HEK293 (cell line): ENCODE data around the gene IMPACT.
A peak's percentile ranks its signal among the peaks of the same experiment; 100 is the strongest.

ENCODE experiments used
- HOXA7 ChIP-seq: sonication (generic); formaldehyde crosslinking; IDR thresholded peaks from 2 replicates; pipeline ENCODE4 v1.8.1; 2022; ENCODE audit warnings: missing genetic modification reagents, borderline replicate concordance
- HOXD13 ChIP-seq: sonication (generic); formaldehyde crosslinking; IDR thresholded peaks from 2 replicates; pipeline ENCODE4 v1.8.0; 2022; ENCODE audit warnings: missing genetic modification reagents, borderline replicate concordance
- KLF1 ChIP-seq: fragments of 450-650 bp; formaldehyde crosslinking; IDR thresholded peaks from 2 replicates; pipeline ENCODE4 v1.5.1; 2016; ENCODE audit warnings: missing biosample characterization, missing genetic modification characterization
- KLF10 ChIP-seq: fragments of 450-650 bp; IDR thresholded peaks from 2 replicates; pipeline ENCODE4 v1.5.1; 2018; ENCODE audit warnings: missing biosample characterization, mild to moderate bottlenecking, missing genetic modification characterization
- MZF1 ChIP-seq: fragments of 450-650 bp; formaldehyde crosslinking; IDR thresholded peaks from 2 replicates; pipeline ENCODE4 v1.5.1; 2017; ENCODE audit warnings: missing biosample characterization, missing genetic modification characterization, borderline replicate concordance
- OVOL3 ChIP-seq: fragments of 450-650 bp; formaldehyde crosslinking; IDR thresholded peaks from 2 replicates; pipeline ENCODE4 v1.5.1; 2016; ENCODE audit warnings: missing biosample characterization, missing genetic modification characterization
- ZBTB20 ChIP-seq: fragments of 450-650 bp; formaldehyde crosslinking; IDR thresholded peaks from 2 replicates; pipeline ENCODE4 v1.5.1; 2016; ENCODE audit warnings: missing biosample characterization, missing genetic modification characterization
- ZNF174 ChIP-seq: fragments of 450-650 bp; formaldehyde crosslinking; IDR thresholded peaks from 2 replicates; pipeline ENCODE4 v1.5.0; 2017; ENCODE audit warnings: missing biosample characterization, mild to moderate bottlenecking, missing genetic modification characterization
- ZNF184 ChIP-seq: fragments of 450-650 bp; IDR thresholded peaks from 2 replicates; pipeline ENCODE4 v1.5.1; 2018; ENCODE audit warnings: missing biosample characterization, mild to moderate bottlenecking, missing genetic modification characterization
- ZNF202 ChIP-seq: fragments of 450-650 bp; formaldehyde crosslinking; IDR thresholded peaks from 2 replicates; pipeline ENCODE4 v1.5.1; 2016; ENCODE audit warnings: missing biosample characterization, missing genetic modification characterization, borderline replicate concordance
- ZNF223 ChIP-seq: fragments of 450-650 bp; formaldehyde crosslinking; IDR thresholded peaks from 2 replicates; pipeline ENCODE4 v1.5.1; 2016; ENCODE audit warnings: missing biosample characterization, missing genetic modification characterization
- ZNF366 ChIP-seq: fragments of 450-650 bp; formaldehyde crosslinking; conservative IDR thresholded peaks from 2 replicates; pipeline ENCODE4 v1.5.1; 2016; ENCODE audit warnings: missing biosample characterization, missing genetic modification characterization
- ZNF37A ChIP-seq: fragments of 450-650 bp; IDR thresholded peaks from 2 replicates; pipeline ENCODE4 v1.5.1; 2018; ENCODE audit warnings: missing biosample characterization, missing genetic modification characterization
- ZNF391 ChIP-seq: fragments of 450-650 bp; formaldehyde crosslinking; IDR thresholded peaks from 2 replicates; pipeline ENCODE4 v1.5.1; 2016; ENCODE audit warnings: low read depth, missing biosample characterization, missing genetic modification characterization, borderline replicate concordance
- ZNF530 ChIP-seq: fragments of 450-650 bp; formaldehyde crosslinking; IDR thresholded peaks from 2 replicates; pipeline ENCODE4 v1.5.1; 2016; ENCODE audit warnings: low read depth, missing biosample characterization, missing genetic modification characterization
- ZNF548 ChIP-seq: fragments of 450-650 bp; formaldehyde crosslinking; IDR thresholded peaks from 2 replicates; pipeline ENCODE4 v1.5.1; 2016; ENCODE audit warnings: missing biosample characterization, missing genetic modification characterization
- ZNF76 ChIP-seq: fragments of 450-650 bp; formaldehyde crosslinking; IDR thresholded peaks from 2 replicates; pipeline ENCODE4; 2016; ENCODE audit warnings: low read depth, missing biosample characterization, missing genetic modification characterization, borderline replicate concordance
- ZNF768 ChIP-seq: fragments of 450-650 bp; formaldehyde crosslinking; IDR thresholded peaks from 2 replicates; pipeline ENCODE4 v1.5.1; 2018; ENCODE audit warnings: missing biosample characterization, mild to moderate bottlenecking, missing genetic modification characterization
- ZNF792 ChIP-seq: fragments of 450-650 bp; formaldehyde crosslinking; IDR thresholded peaks from 2 replicates; pipeline ENCODE4 v1.5.1; 2016; ENCODE audit warnings: missing biosample characterization, missing genetic modification characterization
- ZNF830 ChIP-seq: fragments of 450-650 bp; IDR thresholded peaks from 2 replicates; pipeline ENCODE4 v1.5.0; 2018; ENCODE audit warnings: missing biosample characterization, missing genetic modification characterization, low read depth, mild to moderate bottlenecking, moderate library complexity
- ZXDB ChIP-seq: fragments of 450-650 bp; formaldehyde crosslinking; IDR thresholded peaks from 2 replicates; pipeline ENCODE4 v1.5.1; 2016; ENCODE audit warnings: missing biosample characterization, missing genetic modification characterization
- TF ChIP-seq, protein P1 (sequence below): fragments of 450-650 bp; formaldehyde crosslinking; IDR thresholded peaks from 2 replicates; pipeline ENCODE4 v1.5.1; 2016; ENCODE audit warnings: missing biosample characterization, missing genetic modification characterization, borderline replicate concordance
- TF ChIP-seq, protein P2 (sequence below): fragments of 450-650 bp; IDR thresholded peaks from 2 replicates; pipeline ENCODE4 v1.5.1; 2018; ENCODE audit warnings: missing biosample characterization, mild to moderate bottlenecking, missing genetic modification characterization
- TF ChIP-seq, protein P3 (sequence below): fragments of 450-650 bp; formaldehyde crosslinking; IDR thresholded peaks from 2 replicates; pipeline ENCODE4 v1.5.1; 2016; ENCODE audit warnings: missing biosample characterization, missing genetic modification characterization
- TF ChIP-seq, protein P4 (sequence below): fragments of 450-650 bp; formaldehyde crosslinking; IDR thresholded peaks from 2 replicates; pipeline ENCODE4 v1.5.1; 2016; ENCODE audit warnings: missing biosample characterization, missing genetic modification characterization
- TF ChIP-seq, protein P5 (sequence below): fragments of 450-650 bp; formaldehyde crosslinking; IDR thresholded peaks from 2 replicates; pipeline ENCODE4 v1.5.1; 2016; ENCODE audit warnings: missing biosample characterization, missing genetic modification characterization
- TF ChIP-seq, protein P6 (sequence below): fragments of 450-650 bp; formaldehyde crosslinking; IDR thresholded peaks from 2 replicates; pipeline ENCODE4 v1.5.1; 2017; ENCODE audit warnings: missing biosample characterization, missing genetic modification characterization
- TF ChIP-seq, protein P7 (sequence below): fragments of 450-650 bp; formaldehyde crosslinking; IDR thresholded peaks from 2 replicates; pipeline ENCODE4 v1.5.1; 2016; ENCODE audit warnings: missing biosample characterization, missing genetic modification characterization
- TF ChIP-seq, protein P8 (sequence below): fragments of 450-650 bp; formaldehyde crosslinking; IDR thresholded peaks from 2 replicates; pipeline ENCODE4 v1.5.1; 2016; ENCODE audit warnings: missing biosample characterization, missing genetic modification characterization

The IMPACT gene

DNA sequence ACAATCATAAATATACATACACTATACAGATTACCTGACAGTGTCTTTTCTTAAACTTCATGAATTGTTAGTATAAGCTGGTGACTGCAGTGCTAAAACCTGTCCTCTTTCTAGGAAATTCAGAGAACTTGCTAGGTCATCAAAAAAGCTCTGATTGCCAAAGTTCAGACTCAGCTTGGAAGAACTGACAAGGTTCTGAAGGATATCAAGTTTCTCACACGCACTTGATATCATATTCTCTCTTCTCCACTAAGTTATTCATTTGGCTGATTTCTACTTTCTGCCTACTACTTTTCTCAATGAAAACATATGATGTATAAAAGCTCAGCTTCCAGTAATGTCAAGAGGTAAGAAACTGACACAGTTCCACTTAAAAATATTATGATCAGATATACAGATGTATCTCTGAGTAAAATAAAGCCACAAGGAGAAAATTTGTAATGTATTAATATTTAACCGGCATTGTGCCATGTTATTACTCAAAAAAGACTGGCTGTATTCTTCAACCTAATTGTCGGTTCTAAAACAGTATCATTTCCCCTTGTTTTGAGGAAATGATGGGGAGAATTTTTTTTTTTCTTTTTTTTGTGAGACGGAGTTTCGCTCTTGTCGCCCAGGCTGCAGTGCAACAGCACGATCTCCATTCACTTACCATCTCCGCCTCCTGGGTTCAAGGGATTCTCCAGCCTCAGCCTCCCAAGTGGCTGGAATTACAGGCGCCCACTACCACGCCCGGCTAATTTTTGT lies 31.2 kb upstream of the IMPACT start (continued):
- TF ChIP-seq, protein P1, sequence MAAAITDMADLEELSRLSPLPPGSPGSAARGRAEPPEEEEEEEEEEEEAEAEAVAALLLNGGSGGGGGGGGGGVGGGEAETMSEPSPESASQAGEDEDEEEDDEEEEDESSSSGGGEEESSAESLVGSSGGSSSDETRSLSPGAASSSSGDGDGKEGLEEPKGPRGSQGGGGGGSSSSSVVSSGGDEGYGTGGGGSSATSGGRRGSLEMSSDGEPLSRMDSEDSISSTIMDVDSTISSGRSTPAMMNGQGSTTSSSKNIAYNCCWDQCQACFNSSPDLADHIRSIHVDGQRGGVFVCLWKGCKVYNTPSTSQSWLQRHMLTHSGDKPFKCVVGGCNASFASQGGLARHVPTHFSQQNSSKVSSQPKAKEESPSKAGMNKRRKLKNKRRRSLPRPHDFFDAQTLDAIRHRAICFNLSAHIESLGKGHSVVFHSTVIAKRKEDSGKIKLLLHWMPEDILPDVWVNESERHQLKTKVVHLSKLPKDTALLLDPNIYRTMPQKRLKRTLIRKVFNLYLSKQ (tag by site-specific recombination): no peak
- no peak for TF ChIP-seq ZNF830 (tag by site-specific recombination)
- no peak for TF ChIP-seq ZNF184 (tag by site-specific recombination)
- no peak for TF ChIP-seq ZNF548
- no peak for TF ChIP-seq ZNF223
- TF ChIP-seq ZNF202 (tag by site-specific recombination): no peak
- TF ChIP-seq HOXD13: no peak
- TF ChIP-seq, protein P2, sequence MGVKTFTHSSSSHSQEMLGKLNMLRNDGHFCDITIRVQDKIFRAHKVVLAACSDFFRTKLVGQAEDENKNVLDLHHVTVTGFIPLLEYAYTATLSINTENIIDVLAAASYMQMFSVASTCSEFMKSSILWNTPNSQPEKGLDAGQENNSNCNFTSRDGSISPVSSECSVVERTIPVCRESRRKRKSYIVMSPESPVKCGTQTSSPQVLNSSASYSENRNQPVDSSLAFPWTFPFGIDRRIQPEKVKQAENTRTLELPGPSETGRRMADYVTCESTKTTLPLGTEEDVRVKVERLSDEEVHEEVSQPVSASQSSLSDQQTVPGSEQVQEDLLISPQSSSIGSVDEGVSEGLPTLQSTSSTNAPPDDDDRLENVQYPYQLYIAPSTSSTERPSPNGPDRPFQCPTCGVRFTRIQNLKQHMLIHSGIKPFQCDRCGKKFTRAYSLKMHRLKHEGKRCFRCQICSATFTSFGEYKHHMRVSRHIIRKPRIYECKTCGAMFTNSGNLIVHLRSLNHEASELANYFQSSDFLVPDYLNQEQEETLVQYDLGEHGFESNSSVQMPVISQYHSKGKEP (tag by site-specific recombination): no peak
- peak; percentile 46 for TF ChIP-seq ZBTB20 (tag by site-specific recombination)
- TF ChIP-seq ZNF76 (tag by site-specific recombination): no peak
- TF ChIP-seq ZXDB: no peak
- TF ChIP-seq, protein P3, sequence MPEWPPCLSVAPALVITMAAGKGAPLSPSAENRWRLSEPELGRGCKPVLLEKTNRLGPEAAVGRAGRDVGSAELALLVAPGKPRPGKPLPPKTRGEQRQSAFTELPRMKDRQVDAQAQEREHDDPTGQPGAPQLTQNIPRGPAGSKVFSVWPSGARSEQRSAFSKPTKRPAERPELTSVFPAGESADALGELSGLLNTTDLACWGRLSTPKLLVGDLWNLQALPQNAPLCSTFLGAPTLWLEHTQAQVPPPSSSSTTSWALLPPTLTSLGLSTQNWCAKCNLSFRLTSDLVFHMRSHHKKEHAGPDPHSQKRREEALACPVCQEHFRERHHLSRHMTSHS: no peak
- no peak for TF ChIP-seq OVOL3 (tag by site-specific recombination)
- TF ChIP-seq, protein P4, sequence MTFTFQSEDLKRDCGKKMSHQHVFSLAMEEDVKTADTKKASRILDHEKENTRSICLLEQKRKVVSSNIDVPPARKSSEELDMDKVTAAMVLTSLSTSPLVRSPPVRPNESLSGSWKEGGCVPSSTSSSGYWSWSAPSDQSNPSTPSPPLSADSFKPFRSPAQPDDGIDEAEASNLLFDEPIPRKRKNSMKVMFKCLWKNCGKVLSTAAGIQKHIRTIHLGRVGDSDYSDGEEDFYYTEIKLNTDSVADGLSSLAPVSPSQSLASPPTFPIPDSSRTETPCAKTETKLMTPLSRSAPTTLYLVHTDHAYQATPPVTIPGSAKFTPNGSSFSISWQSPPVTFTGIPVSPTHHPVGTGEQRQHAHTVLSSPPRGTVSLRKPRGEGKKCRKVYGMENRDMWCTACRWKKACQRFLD (tag by site-specific recombination): no peak
- no peak for TF ChIP-seq ZNF768 (tag by site-specific recombination)
- no peak for TF ChIP-seq HOXA7
- TF ChIP-seq, protein P5, sequence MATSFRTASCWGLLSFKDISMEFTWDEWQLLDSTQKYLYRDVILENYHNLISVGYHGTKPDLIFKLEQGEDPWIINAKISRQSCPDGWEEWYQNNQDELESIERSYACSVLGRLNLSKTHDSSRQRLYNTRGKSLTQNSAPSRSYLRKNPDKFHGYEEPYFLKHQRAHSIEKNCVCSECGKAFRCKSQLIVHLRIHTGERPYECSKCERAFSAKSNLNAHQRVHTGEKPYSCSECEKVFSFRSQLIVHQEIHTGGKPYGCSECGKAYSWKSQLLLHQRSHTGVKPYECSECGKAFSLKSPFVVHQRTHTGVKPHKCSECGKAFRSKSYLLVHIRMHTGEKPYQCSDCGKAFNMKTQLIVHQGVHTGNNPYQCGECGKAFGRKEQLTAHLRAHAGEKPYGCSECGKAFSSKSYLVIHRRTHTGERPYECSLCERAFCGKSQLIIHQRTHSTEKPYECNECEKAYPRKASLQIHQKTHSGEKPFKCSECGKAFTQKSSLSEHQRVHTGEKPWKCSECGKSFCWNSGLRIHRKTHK (tag by site-specific recombination): no peak
- 0 out of 2 replicates have a peak, but pooled peaks have one; percentile 34 for TF ChIP-seq KLF1 (tag by site-specific recombination)
- TF ChIP-seq, protein P6, sequence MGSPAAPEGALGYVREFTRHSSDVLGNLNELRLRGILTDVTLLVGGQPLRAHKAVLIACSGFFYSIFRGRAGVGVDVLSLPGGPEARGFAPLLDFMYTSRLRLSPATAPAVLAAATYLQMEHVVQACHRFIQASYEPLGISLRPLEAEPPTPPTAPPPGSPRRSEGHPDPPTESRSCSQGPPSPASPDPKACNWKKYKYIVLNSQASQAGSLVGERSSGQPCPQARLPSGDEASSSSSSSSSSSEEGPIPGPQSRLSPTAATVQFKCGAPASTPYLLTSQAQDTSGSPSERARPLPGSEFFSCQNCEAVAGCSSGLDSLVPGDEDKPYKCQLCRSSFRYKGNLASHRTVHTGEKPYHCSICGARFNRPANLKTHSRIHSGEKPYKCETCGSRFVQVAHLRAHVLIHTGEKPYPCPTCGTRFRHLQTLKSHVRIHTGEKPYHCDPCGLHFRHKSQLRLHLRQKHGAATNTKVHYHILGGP (tag by site-specific recombination): peak; percentile 99
- TF ChIP-seq, protein P7, sequence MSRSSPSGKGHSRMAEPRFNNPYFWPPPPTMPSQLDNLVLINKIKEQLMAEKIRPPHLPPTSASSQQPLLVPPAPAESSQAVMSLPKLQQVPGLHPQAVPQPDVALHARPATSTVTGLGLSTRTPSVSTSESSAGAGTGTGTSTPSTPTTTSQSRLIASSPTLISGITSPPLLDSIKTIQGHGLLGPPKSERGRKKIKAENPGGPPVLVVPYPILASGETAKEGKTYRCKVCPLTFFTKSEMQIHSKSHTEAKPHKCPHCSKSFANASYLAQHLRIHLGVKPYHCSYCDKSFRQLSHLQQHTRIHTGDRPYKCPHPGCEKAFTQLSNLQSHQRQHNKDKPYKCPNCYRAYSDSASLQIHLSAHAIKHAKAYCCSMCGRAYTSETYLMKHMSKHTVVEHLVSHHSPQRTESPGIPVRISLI (tag by site-specific recombination): no peak
- TF ChIP-seq ZNF391: no peak
- no peak for TF ChIP-seq ZNF37A (tag by site-specific recombination)
- TF ChIP-seq MZF1 (tag by site-specific recombination): no peak
- TF ChIP-seq ZNF174 (tag by site-specific recombination): no peak
- TF ChIP-seq, protein P8, sequence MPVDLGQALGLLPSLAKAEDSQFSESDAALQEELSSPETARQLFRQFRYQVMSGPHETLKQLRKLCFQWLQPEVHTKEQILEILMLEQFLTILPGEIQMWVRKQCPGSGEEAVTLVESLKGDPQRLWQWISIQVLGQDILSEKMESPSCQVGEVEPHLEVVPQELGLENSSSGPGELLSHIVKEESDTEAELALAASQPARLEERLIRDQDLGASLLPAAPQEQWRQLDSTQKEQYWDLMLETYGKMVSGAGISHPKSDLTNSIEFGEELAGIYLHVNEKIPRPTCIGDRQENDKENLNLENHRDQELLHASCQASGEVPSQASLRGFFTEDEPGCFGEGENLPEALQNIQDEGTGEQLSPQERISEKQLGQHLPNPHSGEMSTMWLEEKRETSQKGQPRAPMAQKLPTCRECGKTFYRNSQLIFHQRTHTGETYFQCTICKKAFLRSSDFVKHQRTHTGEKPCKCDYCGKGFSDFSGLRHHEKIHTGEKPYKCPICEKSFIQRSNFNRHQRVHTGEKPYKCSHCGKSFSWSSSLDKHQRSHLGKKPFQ (tag by site-specific recombination): no peak
- no peak for TF ChIP-seq ZNF792 (tag by site-specific recombination)
- TF ChIP-seq ZNF366 (tag by site-specific recombination): 0 out of 2 replicates have a peak, but pooled peaks have one; percentile 22
- no peak for TF ChIP-seq ZNF530
- no peak for TF ChIP-seq KLF10 (tag by site-specific recombination)
